ENCODE measurements around the gene CLDN6.

Gene CLDN6

GRCh38 chr16:3017794-3018506, at the start of gene CLDN6:
TSS of gene CLDN6 (minus strand) at chr16:3018183. CDS start at chr16:3016021, 2,162 bp downstream.
- intact Hi-C loops (cut with DNase I): no loop called here
- DNase-seq: no peak

- DNase-seq: no peak
- intact Hi-C loops (cut with DNase I): no loop called here
Measured at GRCh38 chr16:3066440-3066748, 48.4 kb upstream of the CLDN6 start.

- DNase-seq: no peak
Measured at GRCh38 chr16:3065742-3066439, 47.9 kb upstream of the CLDN6 start.

GRCh38 chr16:3065069-3065741, 47.2 kb upstream of the CLDN6 start, which contains the start of gene IL32:
TSS of gene IL32 (plus strand) at chr16:3065640. CDS start at chr16:3065812, 172 bp downstream.
- intact Hi-C loops (cut with DNase I): no loop called here
- peak in 1 of 10 donors; percentile 59 for DNase-seq

More at GRCh38 chr16:3065742-3066439, 47.9 kb upstream of the CLDN6 start:
- intact Hi-C loops (cut with DNase I): no loop called here

GRCh38 chr16:3063625-3064386, 45.8 kb upstream of the CLDN6 start:
- no peak for DNase-seq
- intact Hi-C loops (cut with DNase I): no loop called here

- DNase-seq: no peak
- intact Hi-C loops (cut with DNase I): no loop called here
Measured at GRCh38 chr16:3062553-3062952, 44.6 kb upstream of the CLDN6 start.

GRCh38 chr16:3060339-3061127, 42.5 kb upstream of the CLDN6 start:
- DNase-seq: no peak
- intact Hi-C loops (cut with DNase I): no loop called here

GRCh38 chr16:3059723-3060242, 41.8 kb upstream of the CLDN6 start:
- peak in 1 of 10 donors; percentile 67 for DNase-seq
- intact Hi-C loops (cut with DNase I): loop anchor here (2.0 to 5.0 kb wide), 3 partner anchors 53 to 107 kb away; partner anchors contain the start of gene ZNF205

GRCh38 chr16:3059041-3059722, 41.2 kb upstream of the CLDN6 start:
- intact Hi-C loops (cut with DNase I): loop anchor here (2.0 to 5.0 kb wide), 3 partner anchors 53 to 108 kb away; partner anchors contain the start of gene ZNF205
- DNase-seq: peak; percentile 61 to 97 (median 78)

- peak in 9 of 10 donors; percentile 21 to 87 (median 46) for DNase-seq
- intact Hi-C loops (cut with DNase I): loop anchor here (2.0 to 5.0 kb wide), 3 partner anchors 54 to 108 kb away; partner anchors contain the start of gene ZNF205
Measured at GRCh38 chr16:3058139-3059030, 40.4 kb upstream of the CLDN6 start.

- peak in 1 of 10 donors; percentile 63 for DNase-seq
Measured at GRCh38 chr16:3057181-3058138, 39.5 kb upstream of the CLDN6 start.

GRCh38 chr16:3056336-3057180, 38.6 kb upstream of the CLDN6 start:
- peak in 1 of 10 donors; percentile 43 for DNase-seq
- intact Hi-C loops (cut with DNase I): loop anchor here (5.0 kb wide), 1 partner anchor 56 kb away; the partner anchor contains the start of gene ZNF205

More at GRCh38 chr16:3057181-3058138, 39.5 kb upstream of the CLDN6 start:
- intact Hi-C loops (cut with DNase I): loop anchor here (2.0 to 5.0 kb wide), 3 partner anchors 55 to 109 kb away; partner anchors contain the start of gene ZNF205

GRCh38 chr16:3055734-3056115, 37.7 kb upstream of the CLDN6 start:
- peak in 1 of 10 donors; percentile 74 for DNase-seq
- intact Hi-C loops (cut with DNase I): loop anchor here (5.0 kb wide), 1 partner anchor 57 kb away; the partner anchor contains the start of gene ZNF205

GRCh38 chr16:3054965-3055733, 37.2 kb upstream of the CLDN6 start:
- intact Hi-C loops (cut with DNase I): loop anchor here (5.0 kb wide), 1 partner anchor 57 kb away; the partner anchor contains the start of gene ZNF205
- peak in 1 of 10 donors; percentile 46 for DNase-seq

All from posterior cingulate gyrus (tissue), 11 donors.